SIG-M5 treated with dmso at 0.1 percent for 504 hours (cell line): ENCODE results near the gene PRKD2.
A peak's percentile ranks its signal among the peaks of the same experiment; 100 is the strongest.

Source experiments
- DNase-seq: peaks from one replicate; lab custom pipeline; 2025; ENCODE audit not compliant: unreplicated experiment; lab: John Stamatoyannopoulos, UW

Gene PRKD2

DNA sequence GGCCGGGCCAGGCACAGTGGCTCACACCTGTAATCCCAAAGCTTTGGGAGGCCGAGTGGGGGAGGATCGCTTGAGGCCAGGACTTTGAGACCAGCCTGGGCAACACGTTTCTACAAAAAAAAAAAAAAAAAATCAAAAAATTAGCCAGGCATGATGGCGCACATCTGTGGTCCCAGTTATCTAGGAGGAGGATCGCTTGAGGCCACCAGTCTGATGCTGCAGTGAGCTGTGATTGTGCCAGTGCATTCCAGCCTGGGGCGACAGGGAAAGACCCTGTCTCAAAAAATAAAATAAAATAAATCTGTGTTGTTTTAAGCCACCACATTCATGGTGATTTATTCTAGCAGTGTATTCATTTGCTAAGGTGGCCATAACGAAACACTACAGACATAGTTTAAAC, 51.8 kb downstream of the PRKD2 start:
- DNase-seq = no peak

DNA sequence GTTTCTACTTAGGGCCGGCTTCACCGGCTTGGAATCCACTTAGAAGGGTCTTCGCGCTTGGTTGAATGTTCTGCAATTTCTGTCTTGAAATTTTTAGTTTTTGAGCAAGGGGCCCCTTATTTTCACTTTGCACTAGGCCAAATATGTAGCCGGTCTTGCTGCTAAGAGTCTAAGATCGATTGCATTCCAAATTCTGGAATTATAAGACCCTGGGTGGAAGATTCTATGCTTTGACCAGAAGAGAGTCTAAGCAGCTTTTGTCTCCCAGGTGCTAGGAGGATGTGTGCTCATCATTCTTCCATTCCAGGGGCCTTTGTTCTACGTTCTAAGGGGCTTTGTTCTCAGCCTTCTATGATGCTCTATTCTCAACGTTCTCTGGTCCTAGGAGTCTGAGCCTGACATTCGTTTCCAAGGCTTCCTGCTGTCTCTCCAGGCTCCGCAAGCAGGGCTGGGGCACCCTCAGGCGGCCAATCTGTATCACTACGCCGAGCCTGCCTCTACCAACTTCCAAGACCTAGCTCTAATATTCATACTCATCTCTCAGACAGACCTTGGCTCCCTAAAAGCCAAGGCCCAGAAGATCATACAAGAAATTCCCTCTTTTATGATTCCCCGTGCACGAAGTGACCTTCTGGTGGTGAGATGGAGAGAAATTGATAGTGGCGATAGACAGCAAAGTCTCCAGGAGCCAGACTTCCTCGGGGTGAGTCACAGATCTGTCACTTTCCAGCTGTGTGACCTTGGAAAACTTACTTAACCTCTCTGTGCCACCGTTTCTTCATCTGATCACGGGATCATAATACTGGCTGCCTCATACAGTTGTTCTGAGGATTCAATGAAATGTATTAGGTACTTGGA, 55.0 kb downstream of the PRKD2 start:
- peak; percentile 88 for DNase-seq

DNA sequence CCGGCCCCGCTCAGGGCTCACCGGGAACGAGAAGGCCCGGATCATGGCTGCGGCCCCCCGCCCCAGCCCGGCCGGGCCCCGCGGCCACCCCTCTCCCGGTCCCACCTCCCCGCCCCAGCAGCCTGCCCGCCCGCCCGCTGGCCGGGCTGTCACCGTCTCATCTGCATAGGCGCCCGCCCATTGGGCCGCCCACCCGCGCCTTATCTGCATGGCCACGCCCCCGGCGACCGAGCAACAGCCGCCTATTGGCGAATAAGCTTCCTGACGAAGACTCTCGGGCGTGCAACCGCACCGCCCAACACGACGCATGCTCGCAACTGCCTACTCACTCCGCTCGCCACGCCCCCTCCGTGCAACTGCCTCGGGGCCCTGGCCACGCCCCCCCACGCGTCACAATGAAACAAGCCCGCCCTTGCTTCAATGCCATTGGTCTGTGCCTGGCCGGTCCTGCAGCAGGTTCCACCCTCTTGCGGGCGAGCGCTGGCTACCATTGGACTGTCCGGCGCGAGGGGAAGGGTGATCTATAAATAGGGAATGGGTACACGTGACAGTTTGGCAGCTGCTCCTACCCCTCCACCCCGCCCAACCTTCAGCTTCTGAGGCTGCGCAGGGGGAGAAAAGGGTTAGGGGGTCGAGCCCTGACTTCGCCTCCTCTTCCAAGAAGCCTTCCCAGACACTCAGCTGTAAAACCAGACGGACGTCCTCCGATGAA, 55.7 kb downstream of the PRKD2 start, which contains the start of gene DACT3:
Gene DACT3 (minus strand): TSS at position 163 of the 712 bp plus-strand sequence. CDS start 118 bp downstream, at position 45.
- DNase-seq = peak; percentile 99

DNA sequence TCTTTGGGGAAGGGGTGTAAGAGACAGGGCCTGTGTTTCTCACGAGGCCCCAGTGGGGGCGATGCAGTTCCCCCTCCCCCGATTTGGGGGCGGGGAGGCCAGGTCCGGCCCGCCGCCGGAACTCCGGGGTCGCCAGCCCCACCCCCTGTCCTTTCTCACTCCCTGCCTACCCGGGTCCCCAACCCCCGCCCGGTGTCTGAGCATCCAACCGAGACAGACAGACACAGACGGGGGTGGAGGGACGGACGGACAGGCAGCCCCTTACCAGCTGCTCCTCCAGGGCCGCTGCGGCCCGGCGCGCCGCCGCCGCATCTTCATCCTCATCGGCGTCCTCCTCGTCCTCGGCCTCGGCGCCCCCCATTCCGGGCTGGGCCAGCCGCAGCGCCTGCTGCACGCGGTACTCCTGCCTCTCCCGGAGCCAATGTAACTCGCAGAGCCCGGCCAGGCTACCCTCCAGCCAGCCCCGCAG, 56.3 kb downstream of the PRKD2 start:
- no peak for DNase-seq

DNA sequence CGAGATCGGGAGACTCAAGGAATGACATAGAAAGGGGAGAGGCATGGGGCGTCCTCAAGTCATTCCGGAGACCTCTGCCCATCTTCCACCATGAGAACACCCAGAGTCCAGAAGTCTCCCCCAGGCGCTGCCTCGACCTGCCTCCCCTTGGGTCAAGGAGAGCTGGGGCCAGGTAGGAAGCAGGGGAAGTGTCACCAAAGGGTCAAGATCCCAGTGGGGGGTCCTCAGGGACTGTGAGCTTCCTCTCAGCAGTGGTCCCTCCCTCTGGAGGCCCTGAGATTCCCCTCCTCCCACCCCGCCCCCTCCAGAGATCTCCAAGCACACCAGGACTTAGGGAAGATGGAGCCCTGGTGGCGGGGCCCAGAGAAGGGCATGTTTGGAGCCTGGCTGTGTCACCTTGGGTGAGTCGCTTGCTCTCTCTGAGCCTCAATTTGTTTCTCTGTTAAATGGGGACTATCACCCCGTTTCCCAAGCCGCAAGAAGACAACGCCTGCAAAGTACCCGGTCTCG, 56.9 kb downstream of the PRKD2 start:
- DNase-seq = no peak

DNA sequence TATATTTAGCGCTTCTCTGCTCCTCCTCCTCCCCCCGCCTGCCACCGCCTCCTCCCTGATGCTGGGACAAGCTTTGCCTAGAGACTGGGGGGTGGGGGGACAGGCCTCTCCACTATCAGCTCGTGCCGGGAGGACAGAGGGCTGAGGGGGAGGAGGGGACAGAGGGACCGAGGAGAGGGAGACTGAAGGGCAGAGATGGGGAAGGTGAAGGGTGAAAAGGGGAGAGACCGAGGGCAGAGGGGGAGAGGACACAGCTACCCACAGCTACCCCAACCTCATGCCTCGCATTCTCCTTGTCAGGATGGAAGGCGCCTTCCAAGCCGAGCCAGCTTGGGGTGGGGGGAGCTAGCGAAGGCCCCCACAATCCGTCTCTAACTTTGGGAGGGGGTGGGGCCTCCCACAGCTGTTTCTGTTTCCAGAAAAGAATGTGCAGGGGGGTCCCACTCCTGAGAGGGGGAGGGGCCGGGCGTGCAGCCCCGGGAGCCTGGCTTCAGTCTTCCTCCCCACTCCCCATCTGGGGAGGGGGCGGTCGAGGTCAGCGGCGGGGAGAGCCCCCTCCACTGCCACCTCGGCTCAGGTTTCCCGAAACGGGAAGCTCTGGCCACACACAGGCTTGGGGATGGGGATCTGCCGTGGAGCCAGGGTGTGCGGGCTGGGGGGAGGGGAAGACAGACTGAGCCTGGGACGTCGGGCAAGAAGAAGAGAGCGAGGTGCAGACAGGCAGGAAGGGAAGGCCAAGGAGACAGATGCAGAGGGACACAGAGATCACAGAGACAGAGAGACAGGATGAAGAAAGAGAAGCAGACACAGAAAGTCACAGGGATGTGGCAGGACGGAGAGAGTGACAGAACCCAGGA, 57.5 kb downstream of the PRKD2 start:
- DNase-seq = no peak

DNA sequence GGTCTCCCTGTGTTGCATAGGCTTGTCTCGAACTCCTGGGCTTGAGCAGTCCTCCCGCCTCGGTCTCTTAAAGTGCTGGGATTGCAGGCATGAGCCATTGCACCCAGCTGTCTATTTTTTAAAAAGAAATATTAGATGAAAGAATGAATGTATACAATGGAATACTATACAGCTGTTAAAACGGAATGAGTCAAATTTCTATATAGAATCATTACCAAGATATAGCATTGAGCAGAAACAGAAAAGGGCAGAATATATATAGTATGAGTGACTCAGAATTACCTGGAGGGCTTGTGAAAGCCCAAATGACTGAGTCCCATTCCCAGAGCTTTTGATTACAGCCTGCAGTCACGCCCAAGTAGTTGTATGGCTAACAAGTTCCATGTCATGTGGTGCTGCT, 60.4 kb downstream of the PRKD2 start:
- no peak for DNase-seq

DNA sequence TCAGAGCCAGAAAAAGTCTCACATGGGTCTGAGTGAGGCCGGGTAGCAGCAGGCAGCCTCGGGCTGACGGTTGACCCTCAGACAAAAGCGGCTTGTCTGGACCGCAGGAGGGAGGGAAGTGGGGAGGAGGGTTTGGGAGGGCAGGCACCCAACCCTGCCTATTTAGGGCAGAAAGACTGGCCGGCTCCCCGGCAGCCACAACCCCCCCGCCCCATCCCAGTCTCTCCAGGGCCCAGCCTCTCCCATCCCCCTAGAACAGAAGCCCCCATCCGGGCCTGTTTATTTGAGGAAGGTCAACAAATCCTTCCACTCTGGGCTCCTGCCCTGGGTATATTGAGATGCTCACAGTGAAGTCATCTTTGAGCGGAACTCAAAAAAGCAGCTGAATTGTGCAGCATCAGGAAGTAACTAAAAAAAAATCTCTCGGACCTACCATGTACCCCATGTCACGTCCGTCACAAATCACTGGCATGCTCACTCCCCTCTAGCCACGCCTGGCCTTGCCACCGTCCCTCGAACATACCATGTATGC, 62.2 kb downstream of the PRKD2 start:
- DNase-seq = no peak

DNA sequence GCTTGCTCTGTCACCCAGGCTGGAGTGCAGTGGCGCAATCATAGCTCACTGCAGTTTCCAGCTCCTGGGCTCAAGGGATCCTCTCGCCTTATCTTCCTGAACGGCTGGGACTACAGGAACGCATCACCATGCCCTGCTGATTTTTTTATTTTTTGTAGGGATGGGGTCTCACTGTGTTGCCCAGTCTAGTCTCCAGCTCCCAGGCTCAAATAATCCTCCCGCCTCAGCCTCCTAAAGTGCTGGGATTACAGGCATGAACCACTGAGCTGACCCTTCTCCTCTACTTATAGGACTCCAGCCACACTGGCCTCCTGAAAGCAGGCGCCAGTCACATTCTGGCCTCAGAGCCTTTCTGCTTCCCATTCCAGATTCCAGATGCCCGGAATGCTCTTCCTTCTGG, 66.5 kb downstream of the PRKD2 start:
- DNase-seq = no peak

DNA sequence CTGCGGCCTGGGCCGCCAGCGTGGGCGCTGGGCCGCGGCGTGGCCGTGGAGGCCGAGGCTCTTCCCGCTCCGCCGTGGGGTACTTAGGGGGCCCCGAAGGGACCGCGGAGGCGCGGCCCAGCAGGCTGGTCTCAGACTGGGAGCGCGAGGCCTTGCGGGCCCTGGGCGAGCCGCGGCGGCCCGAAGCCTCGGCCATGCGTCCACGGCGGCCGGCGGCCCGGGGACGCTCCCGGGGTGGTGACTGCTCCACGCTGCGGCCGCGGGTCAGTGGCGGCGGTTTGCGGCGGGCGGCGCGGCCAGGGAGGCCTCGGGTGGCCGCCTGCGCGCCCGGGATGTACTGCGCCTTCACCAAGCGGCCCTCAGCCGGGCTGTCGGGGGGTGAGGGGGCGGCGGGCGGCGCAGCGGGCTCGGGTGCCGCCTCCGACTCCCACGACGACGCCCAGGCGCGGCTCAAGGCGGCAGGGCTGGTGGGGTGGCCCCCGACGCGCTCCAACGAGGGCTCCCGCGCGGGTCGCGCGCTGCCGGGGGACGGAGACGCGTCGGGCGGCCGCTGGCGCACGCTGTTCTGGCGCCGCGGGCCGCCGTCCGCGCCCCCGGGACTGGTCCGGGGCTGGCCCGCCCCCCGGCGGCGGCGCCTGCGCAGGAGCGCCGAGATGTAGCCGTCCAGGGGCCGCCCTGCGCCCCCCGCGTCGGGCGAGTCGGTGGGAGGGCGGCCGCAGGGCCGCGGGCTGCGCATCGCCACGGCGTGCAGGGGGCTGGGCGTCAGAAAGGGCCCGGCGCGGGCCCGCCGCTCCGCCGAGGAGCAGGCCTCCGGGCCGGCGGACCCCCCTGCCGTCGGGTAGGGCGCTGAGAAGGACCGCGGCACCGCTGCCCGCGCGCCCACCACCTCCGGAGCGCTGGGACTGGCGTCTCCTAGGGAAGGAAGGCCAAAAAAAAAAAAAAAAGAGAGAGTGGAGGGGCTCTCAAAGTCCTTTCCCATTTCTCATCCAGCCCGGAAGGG, 67.7 kb downstream of the PRKD2 start:
- no peak for DNase-seq

DNA sequence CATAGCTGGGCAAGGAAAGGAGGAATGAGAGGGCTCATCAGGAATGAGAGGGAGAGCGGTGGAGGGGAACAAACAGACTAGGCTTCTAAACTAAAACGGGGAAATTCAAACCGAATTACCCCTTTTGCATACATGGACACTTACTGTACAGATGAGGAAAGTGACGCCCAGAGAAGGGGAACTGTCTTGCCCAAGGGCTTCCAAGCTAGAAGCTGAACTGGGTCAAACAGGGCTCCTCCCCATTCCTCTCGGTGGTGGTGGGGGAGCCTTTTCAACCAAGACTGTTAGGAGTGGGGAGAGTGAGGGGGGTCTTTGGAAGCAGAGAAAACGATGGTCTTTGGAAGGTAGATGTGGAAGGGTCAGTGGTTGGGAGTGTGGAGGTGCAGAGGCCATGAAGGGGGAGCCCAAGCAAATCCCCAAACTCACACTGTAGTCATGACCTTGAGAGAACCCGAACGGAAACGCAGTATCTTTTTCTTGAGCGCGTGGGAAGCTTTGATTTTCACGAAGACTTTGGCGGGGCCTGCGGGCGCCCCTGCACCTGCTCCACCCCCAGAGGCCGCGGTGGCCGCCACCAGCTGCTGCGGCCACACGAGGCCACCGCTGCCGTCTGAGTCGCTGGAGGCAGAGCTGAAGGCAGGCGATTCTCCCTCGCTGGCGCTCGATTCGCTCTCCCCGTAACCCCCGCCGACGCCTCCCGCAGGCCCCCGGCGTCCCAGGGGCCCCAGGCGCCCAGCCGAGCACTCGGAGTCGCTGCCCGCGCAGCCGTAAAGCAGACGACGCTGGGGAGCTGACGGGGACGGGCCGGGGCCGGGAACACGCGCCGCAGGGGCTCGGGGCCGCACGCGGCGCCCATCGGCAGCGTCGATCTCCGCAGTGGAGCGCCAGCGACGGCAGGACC, 68.6 kb downstream of the PRKD2 start:
- no peak for DNase-seq

DNA sequence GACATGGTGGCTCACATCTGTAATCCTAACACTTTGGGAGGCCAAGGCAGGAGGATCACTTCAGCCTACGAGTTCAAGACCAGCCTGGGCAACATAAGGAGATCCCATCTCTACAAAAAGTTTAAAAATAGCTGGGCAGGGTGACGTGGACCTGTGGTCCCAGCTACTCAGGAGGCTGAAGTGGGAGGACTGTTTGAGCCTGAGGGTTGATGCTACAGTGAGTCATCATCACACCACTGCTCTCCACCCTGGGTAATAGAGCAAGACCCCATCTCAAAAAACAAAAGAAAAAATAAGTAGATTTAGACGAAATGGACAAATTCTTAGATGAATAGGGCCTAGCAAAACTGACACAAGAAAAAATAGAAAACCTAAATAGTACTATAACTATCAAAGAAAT, 70.5 kb downstream of the PRKD2 start:
- no peak for DNase-seq

DNA sequence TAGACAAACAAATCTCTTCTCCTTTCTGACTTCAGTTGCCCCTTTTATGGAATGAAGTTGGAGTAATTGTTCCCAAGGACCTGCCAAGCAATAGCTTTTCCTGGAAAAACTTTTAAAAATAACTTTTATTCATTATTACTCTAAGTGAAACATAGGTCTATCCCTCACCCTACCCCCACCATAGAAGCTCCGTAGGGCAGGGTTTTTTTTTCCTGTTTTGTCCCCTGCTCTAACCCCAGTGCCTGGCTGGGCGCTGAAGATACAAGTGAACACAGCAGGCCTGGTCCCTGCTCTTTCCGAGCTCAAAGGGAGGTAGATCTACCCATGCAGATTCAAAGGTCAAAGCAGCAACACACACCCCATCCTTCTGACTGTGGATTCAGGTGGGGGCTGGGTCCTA, 72.2 kb downstream of the PRKD2 start:
- DNase-seq = no peak

DNA sequence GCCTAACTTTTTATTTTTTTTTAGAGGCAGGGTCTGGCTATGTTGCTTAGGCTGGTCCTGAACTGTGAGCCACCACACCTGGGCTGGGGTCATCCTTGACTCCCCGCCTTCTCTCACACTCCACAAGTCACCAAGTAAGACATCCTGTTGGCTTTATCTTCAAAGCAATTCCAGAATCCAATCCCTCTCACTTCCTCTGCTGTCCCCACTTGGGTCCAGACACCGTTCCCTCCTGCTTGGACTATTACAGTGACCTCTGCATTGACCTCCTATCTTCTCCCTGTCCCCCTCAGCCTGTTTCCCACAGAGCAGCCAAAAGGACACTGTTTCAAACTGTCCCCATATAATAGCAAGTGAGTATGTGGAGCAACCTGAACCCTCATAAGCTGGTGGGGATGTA, 76.3 kb downstream of the PRKD2 start:
- DNase-seq = no peak

DNA sequence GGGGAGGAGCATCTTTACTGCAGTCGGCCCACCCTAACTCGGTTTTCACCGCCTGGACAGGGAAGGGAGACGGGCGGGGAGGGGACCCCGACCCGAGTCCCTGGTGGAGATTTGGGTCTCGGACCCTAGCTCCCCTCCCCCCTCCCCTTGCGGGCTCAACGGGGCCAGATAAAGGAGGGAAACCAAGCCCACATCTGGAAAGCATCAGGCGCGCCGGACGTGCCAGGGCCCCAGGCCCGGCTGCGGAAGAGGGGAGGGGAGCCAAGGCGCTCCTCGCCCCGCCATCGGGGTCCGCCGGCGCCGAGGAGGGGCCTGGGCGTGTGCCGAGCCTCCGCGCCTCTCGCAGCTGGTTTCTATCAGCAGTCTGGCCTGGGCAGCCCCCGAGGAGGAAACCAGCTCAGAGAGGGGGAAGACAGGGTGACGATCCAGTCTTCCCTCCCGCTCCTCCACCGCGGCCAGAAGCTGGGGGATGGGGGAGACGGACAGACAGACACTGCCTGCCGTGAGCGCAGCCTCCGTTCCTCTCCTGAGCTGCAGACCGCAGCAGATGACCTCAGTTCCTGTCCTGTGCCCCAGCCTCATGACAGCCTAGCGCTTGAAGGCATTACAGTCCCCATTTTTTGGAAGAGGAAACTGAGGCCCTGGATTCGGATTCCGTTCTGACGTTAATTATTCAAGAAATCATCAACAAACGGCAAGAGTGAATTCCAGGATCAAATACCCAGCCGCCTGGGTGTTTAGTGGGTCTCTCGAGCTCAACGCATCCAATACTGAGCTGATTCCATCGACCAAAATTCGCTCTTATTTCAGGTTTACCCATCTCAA, 77.3 kb downstream of the PRKD2 start:
- DNase-seq = no peak

DNA sequence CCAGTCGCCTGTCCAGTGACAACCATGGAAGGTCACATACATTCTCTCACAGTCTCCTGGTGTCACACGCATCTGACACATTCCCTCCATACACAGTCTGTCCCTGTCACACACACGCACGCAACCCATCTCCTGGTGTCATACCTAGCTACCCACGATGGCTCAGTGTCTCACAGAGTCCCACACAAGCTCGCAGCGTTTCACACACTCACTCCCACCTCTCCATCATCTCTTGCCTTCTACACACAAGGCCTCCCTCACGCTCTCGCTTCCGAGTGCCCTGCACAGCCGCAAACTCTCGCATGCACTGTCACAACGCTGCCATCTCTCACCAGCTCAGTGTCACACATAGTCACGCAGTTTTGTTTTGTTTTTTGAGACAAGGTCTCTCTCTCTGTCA, 79.7 kb downstream of the PRKD2 start:
- DNase-seq = no peak

DNA sequence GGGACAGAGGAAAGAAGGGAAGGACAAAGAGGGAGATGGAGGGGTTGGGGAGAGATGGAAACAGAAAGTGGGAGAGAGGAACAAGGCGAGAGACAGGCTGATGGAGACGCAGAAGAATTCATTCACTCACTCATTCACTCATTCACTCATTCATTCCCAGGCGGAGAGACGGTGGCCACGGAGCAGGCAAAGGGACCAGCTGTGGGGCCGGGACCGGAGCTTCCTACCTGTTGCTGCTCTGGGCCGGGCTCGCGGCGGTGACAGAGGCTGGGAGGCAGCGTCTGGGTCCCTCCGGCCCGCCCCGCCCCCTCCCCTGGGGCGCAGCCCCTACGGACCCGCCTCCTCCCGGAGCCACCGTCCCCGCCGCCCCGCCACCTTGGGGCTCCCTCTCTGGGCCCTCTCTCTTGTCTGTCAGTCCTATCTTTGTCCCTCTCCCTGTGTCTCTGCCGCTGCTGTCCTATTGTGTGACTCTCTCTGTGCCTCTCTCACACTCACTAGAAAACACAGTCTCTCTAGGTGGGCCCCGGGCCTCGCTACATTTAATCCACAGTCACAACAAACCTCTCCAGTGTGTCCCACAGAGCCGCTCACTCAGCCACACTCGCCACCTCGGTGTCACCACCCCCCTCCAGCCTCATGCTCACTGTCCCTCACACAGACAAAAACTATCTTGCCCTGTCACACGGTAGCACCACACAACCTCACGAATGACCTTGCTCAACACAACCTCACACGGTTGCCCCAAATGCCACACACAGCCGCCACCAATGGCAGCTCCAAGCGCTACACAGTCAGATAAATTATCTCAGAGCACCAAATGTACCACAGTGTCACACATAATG, 80.8 kb downstream of the PRKD2 start, which contains the start of gene GNG8:
Gene GNG8 (minus strand): TSS at position 283 of the 842 bp plus-strand sequence. CDS start 1,520 bp downstream, outside the sequence.
- DNase-seq = no peak
